Transverse colon (tissue), 4 donors: ENCODE measurements around the gene GABBR2.

ENCODE experiments used
- CTCF ChIP-seq, 5 experiments: fragments of 200-600 bp in 3 of 5; fragments of 450-650 bp in 2 of 5; sonication (generic) in 3 of 5; IDR thresholded peaks; 1 replicate in 2 of 5; 2 replicates in 3 of 5; pipeline ENCODE4 v1.5.1; 2016 to 2017; ENCODE audit warnings: antibody characterized with exemption in 5 of 5, inconsistent platforms in 3 of 5, mild to moderate bottlenecking in 2 of 5, moderate library complexity in 1 of 5
- EP300 ChIP-seq: sonication (generic); formaldehyde crosslinking; IDR thresholded peaks from one replicate; pipeline ENCODE4 v1.6.1; 2017; ENCODE audit warnings: antibody characterized with exemption, low read depth
- POLR2A ChIP-seq: fragments of 450-650 bp; IDR thresholded peaks from one replicate; pipeline ENCODE4 v1.6.1; 2016; ENCODE audit warnings: antibody characterized with exemption, mild to moderate bottlenecking, moderate library complexity
- POLR2AphosphoS5 ChIP-seq, 3 donors: sonication (generic); formaldehyde crosslinking; IDR thresholded peaks; one replicate each; pipeline ENCODE4 v1.6.1; 2016; ENCODE audit warnings: antibody characterized with exemption in 3 of 3

GRCh38 chr9:98316445-98317133, 392.1 kb downstream of the GABBR2 start:
- TF ChIP-seq CTCF (IDR thresholded peaks at IDR 0.05) (no peak), EP300 (no peak), POLR2A (no peak), POLR2AphosphoS5 (IDR thresholded peaks at IDR 0.05) (no peak)
